ENCODE results near the gene CCDC112.

DNA sequence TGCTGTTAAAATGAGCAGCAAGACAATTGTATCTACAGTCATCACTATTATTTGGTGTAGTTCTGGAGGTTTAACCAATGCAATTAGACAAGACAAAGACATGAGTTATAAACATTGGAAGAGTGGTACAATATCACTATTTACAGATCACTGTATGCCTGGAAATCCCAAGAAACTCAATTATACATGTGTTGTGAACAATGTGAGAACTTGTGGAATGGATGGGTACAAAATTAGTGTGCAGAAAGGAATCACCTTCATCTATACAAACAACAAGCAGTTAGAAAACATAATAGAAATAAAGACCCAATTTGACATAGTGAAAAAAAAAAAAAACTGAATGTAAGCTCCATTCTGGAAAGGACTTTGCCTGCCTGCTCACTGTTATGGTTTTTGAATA is 12.4 kb upstream of the CCDC112 start:
- TF ChIP-seq CTCF (conservative IDR thresholded peaks at IDR 0.05; ENCODE audit: low read length) (no peak), EZH2phosphoT487 (IDR thresholded peaks at IDR 0.05; ENCODE audit: borderline replicate concordance, low read depth, low read length) (no peak)
